Activated CD4-positive, alpha-beta T cell treated with anti-CD3 and anti-CD28 coated beads, Interleukin-10, Interleukin-2, amounts not matched to agents 100 ng/mL and 50 ng/mL, durations not matched to agents 16 hours and 8 hours (primary cell): ENCODE results near the gene CFAP74.
A peak's percentile ranks its signal among the peaks of the same experiment; 100 is the strongest.
"Not testable (repeated sequence)": the region's sequence is repeated elsewhere in the genome, so short reads cannot be mapped to it uniquely, and the experiment has no call there.

Experiments
- DNase-seq: peaks from one replicate; pipeline ENCODE4 v3.0.0-alpha.2; 2020

The CFAP74 gene

DNA sequence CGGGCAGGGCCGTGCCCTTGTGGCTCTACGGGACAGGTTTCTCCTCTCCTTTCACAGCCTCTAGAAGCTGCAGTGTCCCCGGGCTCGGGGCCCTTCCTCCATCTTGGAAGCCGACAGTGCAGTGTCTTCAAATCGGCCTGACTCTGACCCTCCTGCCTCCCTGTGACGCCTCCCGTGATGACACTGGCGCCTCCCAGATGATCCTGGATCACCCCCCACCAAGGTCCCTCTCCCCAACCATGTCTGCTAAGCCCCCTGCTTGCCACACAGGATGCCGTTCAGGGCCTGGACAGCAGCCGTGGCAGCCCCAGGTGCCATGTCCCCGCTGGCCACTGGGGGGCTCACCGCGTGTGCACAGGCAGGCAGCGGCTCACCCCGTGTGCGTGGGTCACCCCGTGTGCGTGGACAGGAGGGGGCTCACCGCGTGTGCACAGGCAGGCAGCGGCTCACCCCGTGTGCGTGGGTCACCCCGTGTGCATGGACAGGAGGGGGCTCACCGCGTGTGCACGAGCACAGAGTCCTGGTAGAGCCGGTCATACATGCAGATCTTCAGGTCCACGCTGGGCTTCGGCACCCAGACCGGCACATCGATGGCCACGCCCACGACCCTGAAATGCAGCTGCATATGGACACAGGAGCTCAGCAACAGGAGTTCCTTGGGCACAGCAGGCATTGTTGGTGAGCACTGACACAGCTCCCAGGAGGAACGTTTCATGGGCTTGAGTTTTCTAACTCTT, 59.6 kb downstream of the CFAP74 start:
- peak; percentile 45 for DNase-seq

DNA sequence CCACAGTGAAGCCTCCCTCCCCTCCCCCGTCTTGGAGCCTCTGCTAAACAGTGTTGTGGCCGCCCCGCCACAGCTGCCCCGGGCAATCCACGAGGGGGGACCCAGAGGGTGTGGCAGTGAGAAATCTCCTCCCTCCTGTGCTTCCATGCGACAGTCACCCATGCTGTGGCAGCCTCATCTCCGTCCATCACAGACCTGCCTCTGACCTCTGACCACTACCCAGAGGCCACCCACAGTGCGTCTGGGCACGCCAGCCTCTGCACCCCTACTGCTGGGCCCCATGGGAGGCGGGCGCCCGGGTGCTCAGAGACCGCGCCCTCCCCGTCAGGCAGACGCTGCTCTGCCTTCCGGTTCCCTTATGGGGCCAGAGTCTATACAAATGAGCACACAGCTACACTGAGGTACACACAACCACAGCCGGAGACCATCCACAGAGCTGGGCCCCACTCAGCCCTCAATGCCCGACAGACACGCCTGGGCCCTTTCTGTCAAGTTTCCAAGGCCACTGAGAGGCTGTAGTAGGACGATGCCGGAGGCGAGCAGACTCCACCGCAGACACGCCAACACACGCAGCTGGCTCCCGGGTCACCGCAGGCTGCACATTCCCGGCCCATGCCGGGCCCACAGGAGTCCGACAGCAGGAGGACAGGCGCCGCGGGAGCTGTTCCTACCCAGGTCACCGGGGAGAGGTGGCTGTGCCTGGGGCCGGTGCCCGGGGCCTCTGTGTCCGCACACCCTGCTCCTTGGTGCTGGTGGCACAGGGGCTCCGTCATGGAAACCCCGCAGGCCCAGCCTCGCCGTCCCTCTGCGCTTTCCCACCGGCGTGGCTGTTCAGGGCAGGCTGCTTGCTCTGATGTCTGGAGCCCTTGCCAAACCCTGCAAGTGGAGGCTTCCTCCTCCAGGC, 60.6 kb downstream of the CFAP74 start:
- DNase-seq: no peak

DNA sequence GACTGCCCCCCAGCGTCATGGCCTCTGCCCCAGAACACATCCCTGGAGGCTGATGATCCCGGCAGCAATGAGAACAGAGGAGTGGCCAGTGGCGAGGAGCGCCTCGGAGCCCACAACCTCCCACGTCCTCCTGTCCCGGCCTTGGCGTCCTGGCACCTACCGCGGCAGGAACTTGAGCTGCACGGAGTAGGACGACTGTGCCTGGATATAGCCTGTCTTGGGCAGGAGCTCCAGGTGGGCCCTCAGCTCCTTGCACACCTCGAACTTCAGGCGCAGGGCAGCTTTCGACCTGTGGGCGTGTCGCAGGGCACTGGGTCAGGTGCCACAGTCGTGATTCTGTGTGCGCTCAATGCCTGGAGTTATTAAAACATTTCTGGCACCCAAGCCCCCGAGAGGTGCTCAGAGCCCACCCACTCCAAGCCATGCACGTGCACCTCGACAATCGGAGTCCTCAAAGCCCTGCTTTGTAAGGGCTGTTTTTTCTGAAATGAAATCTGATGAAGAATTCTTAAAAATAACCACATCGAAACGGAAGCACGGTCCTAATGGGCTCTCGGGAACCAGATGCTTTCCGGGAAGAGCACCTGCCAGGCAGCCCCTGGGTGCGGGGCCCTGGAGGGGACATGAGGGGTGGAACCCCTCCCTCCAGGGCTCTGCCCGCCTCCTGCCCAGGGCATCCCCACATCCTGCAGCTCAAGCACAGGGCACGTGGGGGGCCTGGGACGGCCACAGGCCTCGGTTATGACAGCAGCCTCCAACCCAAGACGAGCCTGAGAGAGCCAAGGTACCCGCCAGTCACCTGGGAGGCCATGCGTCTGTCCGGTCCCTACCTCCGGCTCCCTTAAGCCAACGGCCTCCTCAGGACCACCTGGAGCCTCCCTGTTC, 61.5 kb downstream of the CFAP74 start:
- no peak for DNase-seq

DNA sequence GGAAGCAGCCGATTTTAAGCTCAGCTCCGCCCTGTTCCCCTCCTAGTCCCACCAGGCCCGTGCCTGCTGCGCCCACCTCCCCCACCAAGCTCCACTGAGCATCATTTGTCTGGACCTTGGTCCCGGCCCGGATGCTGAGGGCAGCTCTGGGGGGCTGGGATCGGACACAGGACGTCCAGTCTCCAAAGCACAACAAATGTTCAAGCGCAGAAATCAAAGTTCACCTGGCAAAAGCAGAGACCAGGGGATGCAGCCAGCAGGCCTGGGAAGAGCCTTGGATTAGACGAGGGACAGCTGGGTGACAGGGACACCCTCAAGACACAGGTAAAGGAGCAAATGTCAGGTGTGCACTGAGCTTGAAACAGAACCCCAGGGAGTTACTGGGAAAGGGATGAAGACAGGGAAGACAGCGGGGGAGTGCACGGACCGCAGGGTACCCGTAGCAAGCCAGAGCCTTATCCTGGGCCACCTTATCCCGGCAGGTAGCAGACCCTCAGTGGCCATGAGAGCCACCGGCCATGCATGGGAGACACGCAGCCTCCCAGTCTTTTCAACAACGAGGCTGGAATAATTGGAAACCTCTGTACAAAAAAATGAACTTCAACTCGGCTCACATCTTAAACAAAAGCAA, 62.3 kb downstream of the CFAP74 start:
- no peak for DNase-seq

DNA sequence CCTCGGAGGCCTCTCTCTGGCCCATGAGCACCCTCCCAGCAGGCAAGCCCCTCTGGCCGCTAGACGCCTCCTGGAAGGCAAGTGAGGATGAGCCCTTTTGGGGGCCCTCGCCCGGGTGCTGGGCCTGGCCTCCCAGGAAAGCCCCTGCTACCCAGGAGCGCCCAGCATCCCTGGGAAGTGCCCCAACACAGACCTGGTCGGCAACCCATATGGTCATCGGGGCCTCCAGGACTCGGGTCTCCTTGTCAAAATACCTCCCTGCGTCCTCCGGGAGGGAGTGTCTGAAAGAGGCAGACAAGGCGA, 63.5 kb downstream of the CFAP74 start:
- DNase-seq: no peak

DNA sequence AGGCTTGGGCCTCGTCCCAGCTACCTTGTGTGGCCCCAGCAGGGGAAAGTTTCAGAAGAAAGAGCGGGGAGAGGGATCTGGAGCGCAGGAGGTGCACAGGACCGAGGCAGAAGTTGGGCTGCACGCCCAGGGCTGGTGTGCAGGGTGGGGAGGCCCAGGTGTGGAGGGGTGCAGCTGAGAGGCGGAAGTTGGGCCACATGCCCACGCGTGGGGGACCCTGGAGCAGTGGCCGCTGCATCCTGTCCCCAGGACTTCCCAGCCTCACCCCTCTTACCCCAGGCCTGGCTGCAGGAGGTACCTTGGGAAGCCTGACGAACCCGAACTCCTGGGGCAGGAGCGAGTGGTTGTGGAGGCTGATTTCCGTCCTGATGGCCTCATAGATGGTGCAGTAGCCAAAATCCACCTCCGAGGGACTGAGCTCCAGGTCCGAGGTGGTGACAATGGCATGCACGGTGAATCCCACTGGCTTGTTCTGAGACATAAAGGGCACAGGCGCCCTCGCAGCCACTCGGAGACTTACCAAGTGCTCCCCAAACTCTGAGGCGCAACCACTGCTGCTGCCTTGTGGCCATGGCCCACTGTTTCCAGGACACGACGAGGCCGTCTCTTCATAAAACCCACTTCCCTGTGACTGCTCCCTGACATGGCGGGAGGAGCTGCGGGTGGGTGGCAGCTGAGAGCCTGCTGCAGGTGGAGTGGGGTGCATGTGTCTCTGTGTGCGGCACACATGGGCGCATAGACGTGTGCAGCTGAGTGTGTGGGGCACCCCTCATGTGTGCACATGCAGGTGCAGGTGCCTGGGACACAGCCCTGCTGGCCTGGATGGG, 64.1 kb downstream of the CFAP74 start:
- DNase-seq: no peak

DNA sequence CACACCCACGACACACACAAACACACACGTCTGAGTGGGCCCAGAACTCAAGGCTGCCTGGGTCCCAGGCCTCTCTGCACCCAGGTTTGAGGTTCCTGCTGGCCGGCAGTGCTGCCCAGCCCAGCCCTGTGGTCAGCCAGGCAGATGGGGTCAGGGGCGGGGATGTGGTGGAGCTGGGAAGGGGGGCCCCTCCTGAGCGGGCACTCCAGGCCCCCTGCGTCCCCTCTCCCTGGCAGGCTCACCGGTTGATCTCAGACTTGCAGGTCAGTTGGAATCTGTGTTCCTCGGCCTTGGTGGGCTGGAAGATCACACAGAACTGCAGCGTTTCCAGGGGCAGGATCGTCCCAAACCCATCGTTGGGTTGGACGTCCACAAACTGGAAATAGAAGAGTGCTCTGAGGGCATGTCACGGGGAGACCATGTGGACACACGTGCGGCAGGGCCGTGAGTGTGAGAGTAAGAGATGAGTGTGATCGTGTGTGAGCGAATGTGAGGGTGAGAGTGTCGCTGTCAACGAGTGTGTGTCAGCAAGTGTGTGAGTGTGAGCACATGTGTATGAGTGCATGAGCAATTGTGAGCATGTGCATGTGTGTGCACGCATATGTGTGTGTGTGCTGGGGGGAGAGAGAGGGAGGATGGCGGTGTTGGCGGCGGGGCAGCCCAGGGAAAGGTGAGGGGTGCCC, 64.8 kb downstream of the CFAP74 start:
- DNase-seq: no peak

DNA sequence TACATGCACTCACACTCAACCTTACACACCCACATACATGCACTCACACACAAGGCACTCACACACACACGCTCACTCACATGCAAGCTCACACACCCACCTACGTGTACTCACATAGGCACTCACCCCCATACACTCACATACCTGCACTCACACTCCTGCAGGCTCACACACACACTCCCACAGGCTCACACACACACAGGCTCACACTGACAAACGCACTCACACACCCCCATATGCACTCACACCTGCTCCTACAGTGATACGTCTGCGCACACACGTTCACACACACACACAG, 65.4 kb downstream of the CFAP74 start:
- DNase-seq: no peak

DNA sequence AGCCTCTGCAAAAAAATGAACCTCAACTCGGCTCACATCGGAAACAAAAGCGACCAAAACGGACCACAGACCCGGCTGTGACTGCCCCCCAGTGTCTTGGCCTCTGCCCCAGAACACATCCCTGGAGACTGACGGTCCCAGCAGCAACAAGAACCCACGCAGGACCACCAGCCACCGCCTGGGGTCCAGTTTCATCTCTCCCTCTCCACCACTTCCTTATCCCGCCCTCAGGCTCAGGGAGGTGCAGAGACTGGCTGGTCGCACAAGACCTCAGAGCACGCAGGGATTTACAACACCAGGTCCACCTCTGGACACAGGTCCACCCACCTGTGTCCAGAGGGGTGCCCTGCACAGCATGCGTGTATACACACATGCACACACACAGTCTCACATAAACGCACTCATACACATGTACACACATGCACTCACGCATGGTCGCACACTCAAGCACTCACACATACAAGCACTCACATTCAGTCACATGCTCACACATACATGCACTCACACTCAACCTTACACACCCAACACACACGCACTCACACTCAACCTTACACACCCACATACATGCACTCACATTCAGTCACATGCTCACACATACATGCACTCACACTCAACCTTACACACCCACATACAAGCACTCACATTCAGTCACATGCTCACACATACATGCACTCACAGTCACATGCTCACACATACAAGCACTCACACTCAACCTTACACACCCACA, 65.9 kb downstream of the CFAP74 start:
- no peak for DNase-seq

DNA sequence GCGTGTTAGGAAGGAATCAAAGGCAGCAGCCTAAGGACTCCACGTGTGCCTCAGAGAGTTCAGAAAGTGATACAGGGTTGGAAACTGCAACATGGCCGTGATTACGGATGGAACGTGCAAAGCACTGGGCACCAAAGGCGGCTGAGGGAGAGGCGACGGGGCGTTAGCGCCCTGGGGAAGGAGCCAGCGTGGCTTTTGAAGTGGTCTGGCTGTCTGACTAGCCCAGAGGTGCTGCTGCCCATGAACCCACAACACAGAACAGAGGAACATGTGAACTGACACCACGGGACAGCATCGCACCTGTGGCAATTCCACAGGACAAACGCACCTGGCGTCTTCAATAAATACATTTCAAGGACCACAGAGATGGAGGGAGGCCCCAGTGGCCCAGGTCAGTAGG, 66.5 kb downstream of the CFAP74 start:
- no peak for DNase-seq

DNA sequence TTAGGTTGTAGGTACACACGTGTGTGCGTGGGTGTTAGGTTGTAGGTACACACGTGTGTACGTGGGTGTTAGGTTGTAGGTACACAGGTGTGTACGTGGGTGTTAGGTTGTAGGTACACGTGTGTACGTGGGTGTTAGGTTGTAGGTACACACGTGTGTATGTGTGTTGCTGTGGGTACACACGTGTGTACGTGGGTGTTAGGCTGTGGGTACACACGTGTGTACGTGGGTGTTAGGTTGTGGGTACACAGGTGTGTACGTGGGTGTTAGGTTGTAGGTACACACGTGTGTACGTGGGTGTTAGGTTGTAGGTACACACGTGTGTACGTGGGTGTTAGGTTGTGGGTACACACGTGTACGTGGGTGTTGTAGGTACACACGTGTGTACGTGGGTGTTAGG, 68.7 kb downstream of the CFAP74 start:
- not testable (repeated sequence) for DNase-seq

DNA sequence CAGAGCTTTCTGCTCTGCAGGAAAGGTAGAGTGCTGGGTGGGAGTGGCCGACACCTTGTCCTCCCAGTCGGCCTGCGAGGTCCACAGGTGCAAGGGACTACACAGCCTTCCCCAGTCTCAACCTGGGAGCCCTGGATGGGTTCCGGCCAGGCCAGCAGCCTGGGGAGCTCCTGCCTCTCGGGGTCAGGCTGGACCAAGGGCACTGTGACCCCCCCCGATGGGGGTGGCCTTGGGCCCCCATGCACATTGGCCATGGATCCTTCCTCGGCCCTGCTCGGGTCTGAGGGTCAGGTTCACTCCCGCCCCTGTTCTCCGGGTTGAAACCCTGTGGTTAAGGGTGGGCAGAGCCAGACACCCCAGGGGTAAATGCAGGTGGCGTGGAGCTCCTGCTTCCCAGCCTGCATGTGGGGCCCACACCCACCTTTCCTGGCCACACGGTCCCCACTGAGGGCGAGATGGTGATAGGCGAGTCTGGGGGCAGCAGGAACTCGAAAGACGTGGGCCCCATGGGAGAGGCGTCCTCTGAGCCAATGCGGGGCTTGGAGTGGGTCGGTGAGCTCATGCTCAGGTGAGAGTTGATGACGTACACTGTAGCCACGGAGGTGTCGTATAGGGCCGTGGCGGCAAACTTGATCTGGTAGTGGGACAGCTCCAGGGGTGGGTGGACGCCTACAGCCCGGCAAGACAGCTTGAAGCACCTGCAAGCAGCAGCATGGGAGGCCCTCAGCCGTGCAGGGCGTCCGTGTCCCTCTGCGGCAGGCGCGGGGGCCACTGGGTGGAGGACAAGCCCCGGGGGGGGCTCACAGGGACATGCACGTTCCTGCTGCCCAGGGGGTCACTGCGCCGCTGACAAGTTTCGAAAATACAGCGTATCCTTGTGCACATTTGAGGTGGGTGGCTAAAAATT, 73.7 kb downstream of the CFAP74 start:
- DNase-seq: no peak

DNA sequence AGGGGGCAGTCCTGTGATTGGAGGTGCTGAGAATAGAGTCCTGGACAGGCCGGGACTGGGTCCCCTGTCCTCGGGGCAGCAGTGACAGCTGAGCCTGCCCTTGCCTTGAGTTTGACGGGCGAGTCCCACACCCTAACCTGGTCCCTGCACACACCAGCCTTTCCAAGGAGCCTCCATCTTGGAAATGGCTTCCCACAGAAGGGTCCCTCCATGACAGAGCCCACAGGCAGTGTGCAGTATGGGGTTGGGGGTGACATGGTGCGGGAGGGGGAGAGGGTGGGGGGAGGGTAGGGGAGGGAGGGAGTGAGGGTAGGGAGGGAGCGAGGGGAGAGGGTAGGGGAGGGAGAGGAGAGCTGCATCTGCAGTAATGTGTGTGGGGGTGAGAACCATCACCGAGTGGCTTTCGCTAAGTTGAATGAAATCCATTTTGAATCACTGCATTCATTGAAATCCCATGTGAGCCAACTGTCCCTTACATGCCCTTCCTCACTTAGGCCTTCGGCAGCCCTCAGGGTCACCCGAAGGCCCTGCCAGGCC, 74.4 kb downstream of the CFAP74 start:
- no peak for DNase-seq

DNA sequence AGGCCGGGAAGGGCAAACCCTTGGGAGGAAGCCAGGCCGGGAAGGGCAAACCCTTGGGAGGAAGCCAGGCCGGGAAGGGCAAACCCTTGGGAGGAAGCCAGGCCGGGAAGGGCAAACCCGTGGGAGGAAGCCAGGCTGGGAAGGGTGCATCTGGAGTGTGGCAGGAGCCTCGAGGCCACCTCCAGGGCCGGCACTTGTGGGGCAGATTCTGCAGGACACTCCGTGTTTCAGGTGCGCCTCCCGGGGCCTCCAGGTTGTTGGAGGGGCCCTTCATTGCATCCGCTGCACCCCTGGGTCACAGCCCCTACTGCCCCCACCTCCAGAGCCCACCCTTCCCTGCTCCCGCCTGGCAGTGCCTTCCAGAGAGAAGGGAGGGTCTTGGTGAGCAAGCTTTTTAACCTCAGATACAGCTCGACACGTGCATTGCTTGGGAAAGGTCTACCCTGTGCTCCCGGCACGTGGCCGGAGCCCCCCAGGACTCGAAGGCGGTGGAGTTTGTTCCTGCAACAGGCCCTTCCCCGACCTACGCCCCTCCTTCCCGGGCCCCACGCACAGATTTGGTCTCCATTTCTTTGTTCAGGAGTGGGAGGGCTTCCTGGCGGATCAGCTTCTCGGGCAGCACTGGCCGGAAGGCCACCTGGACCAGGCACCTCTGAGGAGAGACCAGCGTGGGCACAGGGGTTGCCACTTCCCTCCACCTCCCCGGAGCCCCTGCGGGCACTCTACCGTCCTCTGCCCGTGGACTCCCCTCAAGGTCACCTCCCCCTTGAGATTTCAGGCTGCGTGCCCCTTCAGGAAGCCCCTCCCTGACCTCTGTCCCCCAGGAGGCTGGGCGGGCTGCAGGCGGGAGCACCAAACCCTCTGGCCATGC, 75.1 kb downstream of the CFAP74 start:
- no peak for DNase-seq

DNA sequence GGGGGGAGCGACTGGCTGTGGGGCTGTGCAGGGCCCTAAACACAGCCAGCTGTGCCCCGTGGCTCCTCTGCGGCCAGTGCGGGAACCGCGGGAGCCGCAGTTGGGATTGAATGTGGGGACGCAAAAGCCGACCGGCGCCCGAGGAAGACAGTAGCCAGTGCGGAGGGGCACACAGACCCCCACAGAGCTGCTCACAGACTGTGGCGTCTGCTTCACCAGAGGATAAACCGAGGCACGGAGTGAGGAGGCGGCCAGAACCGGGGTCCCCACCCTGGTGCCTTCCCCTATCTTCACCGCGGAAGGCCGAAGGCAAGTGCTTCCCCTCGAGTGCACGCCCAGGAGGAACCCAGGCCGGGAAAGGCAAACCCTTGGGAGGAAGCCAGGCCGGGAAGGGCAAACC, 75.8 kb downstream of the CFAP74 start:
- DNase-seq: no peak

DNA sequence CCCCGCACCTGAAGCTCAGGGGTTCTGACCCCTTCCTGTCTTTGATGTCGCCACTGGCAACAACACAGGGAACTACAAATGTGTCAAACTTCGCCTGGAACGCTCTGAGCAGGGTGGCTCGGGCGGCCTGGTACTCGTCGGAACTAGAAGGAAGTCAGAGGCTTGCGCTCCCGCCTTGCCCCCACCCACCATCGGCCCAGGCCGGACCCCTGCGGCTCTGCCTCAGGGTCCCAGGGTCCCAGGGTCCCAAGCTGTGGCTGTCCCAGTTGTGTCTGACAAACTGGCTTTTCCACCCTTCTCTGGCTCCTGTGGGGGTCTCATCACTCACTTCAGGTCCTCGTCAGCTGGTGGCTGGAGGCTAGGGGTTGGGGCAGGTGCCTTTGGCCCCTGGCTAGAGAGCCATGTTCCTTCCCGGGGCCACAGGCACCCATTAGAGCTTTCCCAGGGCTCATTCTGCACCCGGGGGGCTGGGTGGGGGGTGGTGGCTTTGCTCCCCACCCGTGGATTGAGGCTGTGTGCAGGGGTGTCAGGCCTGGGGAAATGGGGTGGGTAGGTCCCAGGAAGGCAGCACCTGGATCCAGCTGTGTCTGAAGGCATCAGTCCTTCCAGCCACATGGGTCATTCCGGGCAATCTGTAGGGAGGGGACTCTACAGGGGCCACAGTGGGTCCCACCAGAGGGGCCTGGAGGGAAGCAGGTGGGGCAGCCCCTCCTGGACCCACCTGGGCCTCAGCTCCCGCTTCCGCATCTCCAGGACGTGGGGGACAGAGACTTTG, 76.5 kb downstream of the CFAP74 start:
- DNase-seq: no peak

DNA sequence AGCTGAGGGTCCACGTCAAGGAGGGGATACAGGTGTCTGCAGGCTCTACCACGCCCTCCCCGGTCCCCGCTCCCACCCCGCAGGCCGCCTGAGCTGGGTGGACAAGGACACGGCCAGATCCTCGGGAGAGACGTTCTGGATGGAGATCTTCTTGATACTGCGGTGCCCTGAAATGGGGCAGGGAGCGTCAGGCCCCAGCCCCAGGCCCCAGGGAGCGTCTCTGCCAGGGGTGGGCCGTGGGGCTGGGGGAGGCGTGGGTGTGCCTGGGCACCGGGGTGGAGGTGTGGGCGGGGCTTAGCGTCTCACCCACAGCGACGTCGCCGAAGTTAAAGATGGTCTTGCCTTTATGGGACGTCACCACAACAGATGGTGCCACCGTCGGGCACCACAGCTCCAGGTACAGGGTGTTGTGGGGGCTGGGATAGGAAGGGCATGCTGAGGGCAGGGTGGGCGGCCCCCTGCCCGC, 77.2 kb downstream of the CFAP74 start:
- DNase-seq: no peak
